ENCODE results near the gene TSPAN4.

TSPAN4 gene

DNA sequence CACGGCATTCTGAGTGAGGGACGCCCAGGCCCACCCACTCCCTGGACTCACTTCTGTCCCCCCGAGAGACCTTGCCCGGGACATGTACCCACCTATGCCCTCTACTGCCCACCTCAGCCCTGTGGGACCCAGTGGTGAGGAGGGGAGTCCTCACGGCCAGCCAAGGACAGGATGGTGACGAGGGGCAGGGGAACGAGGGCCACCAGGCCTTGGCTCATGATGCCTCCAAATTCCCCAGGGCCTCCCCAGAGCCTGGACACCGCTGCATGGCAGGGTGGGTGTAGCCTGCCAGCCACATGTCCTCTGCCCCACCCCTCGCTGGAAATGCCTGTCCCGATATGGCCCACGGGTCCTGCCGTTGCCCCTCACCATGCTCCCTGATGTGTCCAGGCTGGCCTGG is 26.1 kb downstream of the TSPAN4 start:
- no peaks in the 10 kb centered on the region for H3K27me3 ChIP-seq (replicated peaks in 2 of 5; ENCODE audit: control insufficient read depth in 4 of 5, insufficient read depth in 5 of 5, low read length in 4 of 5)
- H3K9me3 ChIP-seq (ENCODE audit: control extremely low read depth in 1 of 5, control insufficient read depth in 4 of 5, insufficient read depth in 2 of 5, low read depth in 1 of 5, low read length in 4 of 5) = no peaks in the 10 kb centered on the region
- H3K36me3 ChIP-seq (ENCODE audit: control insufficient read depth in 4 of 4, insufficient read depth in 4 of 4, low read length in 3 of 4) = peaks cover 0 to 25% (median 12%) of the 10 kb centered on the region in 4 experiments
- ChIA-PET CTCF (no interaction called here), POLR2A (no interaction called here)
- no peaks in the 10 kb centered on the region for H3K4me1 ChIP-seq (ENCODE audit: control extremely low read depth in 1 of 4, control insufficient read depth in 4 of 4, insufficient read depth in 4 of 4, low read length in 3 of 4)
- 97% methylated on average over 7 of the region's 12 CpGs for WGBS (ENCODE audit: insufficient coverage)
- no peak overlapping the region for H3K27ac ChIP-seq (ENCODE audit: insufficient read depth in 1 of 2, low read depth in 1 of 2, low read length in 2 of 2, poor library complexity in 1 of 2, severe bottlenecking in 2 of 2)
- H3K4me3 ChIP-seq (ENCODE audit: control insufficient read depth in 1 of 7, extremely low read depth in 1 of 7, insufficient read depth in 4 of 7, low read depth in 2 of 7, low read length in 6 of 7) = no peak overlapping the region
- no peak for DNase-seq

DNA sequence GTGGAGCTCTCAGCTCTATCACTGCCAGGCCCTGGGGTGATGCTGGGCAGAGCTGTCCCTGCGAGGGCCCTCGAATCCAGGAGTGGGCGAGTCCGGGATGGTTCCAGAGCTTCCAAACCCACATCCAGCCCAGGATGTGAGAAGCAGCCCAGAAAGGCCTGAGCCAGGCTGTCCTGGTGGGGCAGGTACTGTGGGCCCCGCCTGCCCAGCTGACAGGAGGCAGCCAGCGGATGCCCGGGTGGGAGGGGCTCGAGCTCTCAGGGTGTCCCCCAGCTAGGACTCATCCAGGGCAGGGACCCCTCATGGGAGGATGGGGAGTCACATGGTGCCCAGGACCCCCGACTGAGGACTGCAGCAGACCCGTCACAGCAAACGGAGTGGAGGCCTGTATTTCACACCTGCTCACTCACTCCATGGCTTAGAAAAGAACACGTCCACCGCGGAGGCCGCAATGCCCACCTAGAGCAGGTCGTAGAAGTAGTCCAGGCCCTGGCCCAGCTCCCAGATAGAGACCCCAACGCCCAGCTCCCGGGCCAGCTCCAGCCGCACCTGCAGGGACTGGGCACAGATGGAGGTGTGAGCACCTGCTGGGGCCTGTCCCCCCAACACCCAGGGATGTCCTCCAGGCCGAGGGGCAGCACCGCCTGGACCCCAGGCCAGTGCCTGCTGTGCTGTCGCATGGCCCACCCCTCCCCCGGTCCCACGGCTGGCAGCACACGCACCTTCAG is 26.9 kb downstream of the TSPAN4 start:
- Histone ChIP-seq H3K27me3 (replicated peaks in 2 of 5; ENCODE audit: control insufficient read depth in 4 of 5, insufficient read depth in 5 of 5, low read length in 4 of 5) (no peaks in the 10 kb centered on the region), H3K36me3 (ENCODE audit: control insufficient read depth in 4 of 4, insufficient read depth in 4 of 4, low read length in 3 of 4) (peaks cover 0 to 28% (median 12%) of the 10 kb centered on the region in 4 experiments), H3K4me3 (ENCODE audit: control insufficient read depth in 1 of 7, extremely low read depth in 1 of 7, insufficient read depth in 4 of 7, low read depth in 2 of 7, low read length in 6 of 7) (no peak overlapping the region), H3K27ac (ENCODE audit: insufficient read depth in 1 of 2, low read depth in 1 of 2, low read length in 2 of 2, poor library complexity in 1 of 2, severe bottlenecking in 2 of 2) (no peak overlapping the region), H3K4me1 (ENCODE audit: control extremely low read depth in 1 of 4, control insufficient read depth in 4 of 4, insufficient read depth in 4 of 4, low read length in 3 of 4) (no peaks in the 10 kb centered on the region), H3K9me3 (ENCODE audit: control extremely low read depth in 1 of 5, control insufficient read depth in 4 of 5, insufficient read depth in 2 of 5, low read depth in 1 of 5, low read length in 4 of 5) (no peaks in the 10 kb centered on the region)
- ChIA-PET POLR2A (no interaction called here), CTCF (interaction anchor here (1.0 kb wide), 1 partner anchor 182 kb away, joined by 3 read pairs; no protein-coding TSS in a partner anchor)
- WGBS (ENCODE audit: insufficient coverage) = 95% methylated on average over 22 of the region's 25 CpGs
- no peak for DNase-seq

DNA sequence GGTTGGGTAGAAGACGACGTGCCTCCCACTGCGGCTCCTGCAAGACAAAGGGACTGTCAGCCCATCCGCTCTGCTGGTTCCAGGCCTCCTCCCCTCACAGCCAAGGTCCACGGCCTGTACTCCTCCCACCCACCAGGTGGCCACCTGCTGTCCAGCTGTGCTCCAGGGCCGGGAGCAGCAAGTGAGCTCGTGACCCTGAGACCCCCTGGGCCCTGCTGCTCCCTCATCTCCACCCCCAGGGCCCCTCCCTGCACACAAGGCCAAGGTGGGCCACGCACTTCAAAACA is 27.4 kb downstream of the TSPAN4 start:
- POLR2A ChIA-PET = no interaction called here
- no peaks in the 10 kb centered on the region for H3K27me3 ChIP-seq (replicated peaks in 2 of 5; ENCODE audit: control insufficient read depth in 4 of 5, insufficient read depth in 5 of 5, low read length in 4 of 5)
- H3K4me3 ChIP-seq (ENCODE audit: control insufficient read depth in 1 of 7, extremely low read depth in 1 of 7, insufficient read depth in 4 of 7, low read depth in 2 of 7, low read length in 6 of 7) = no peak overlapping the region
- H3K36me3 ChIP-seq (ENCODE audit: control insufficient read depth in 4 of 4, insufficient read depth in 4 of 4, low read length in 3 of 4) = peaks cover 0 to 32% (median 15%) of the 10 kb centered on the region in 4 experiments
- no peak overlapping the region for H3K27ac ChIP-seq (ENCODE audit: insufficient read depth in 1 of 2, low read depth in 1 of 2, low read length in 2 of 2, poor library complexity in 1 of 2, severe bottlenecking in 2 of 2)
- no peak for DNase-seq
- CTCF ChIA-PET = interaction anchor here (1.0 kb wide), 1 partner anchor 181 kb away, joined by 3 read pairs; no protein-coding TSS in a partner anchor
- H3K9me3 ChIP-seq (ENCODE audit: control extremely low read depth in 1 of 5, control insufficient read depth in 4 of 5, insufficient read depth in 2 of 5, low read depth in 1 of 5, low read length in 4 of 5) = no peaks in the 10 kb centered on the region
- WGBS (ENCODE audit: insufficient coverage) = 100% methylated on average over 8 of the region's 8 CpGs
- H3K4me1 ChIP-seq (ENCODE audit: control extremely low read depth in 1 of 4, control insufficient read depth in 4 of 4, insufficient read depth in 4 of 4, low read length in 3 of 4) = no peaks in the 10 kb centered on the region

DNA sequence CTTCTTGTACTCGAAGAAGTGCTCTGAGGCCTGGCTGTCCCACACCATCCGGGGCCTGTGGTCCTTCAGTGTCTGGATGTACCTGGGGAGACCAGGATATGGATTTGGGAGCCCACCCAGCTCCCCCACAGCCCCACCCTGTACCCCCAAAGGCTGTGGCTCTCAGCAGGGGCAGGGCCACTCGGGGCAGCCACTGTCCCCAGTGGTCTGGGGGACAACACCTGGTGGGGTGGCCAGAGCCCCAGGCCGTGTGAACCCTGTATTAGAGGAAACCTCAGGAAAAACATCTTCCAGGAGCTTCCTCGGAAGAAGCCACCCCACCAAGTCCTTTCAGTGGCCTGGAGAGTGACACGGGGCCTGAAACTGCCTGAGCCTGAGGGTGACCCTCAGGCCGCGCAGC is 27.8 kb downstream of the TSPAN4 start:
- peaks cover 0 to 32% (median 14%) of the 10 kb centered on the region in 4 experiments for H3K36me3 ChIP-seq (ENCODE audit: control insufficient read depth in 4 of 4, insufficient read depth in 4 of 4, low read length in 3 of 4)
- WGBS (ENCODE audit: insufficient coverage) = 97% methylated on average over 8 of the region's 8 CpGs
- no peak for DNase-seq
- CTCF ChIA-PET = interaction anchor here (1.0 kb wide), 1 partner anchor 181 kb away, joined by 3 read pairs; no protein-coding TSS in a partner anchor
- no peak overlapping the region for H3K27ac ChIP-seq (ENCODE audit: insufficient read depth in 1 of 2, low read depth in 1 of 2, low read length in 2 of 2, poor library complexity in 1 of 2, severe bottlenecking in 2 of 2)
- H3K4me3 ChIP-seq (ENCODE audit: control insufficient read depth in 1 of 7, extremely low read depth in 1 of 7, insufficient read depth in 4 of 7, low read depth in 2 of 7, low read length in 6 of 7) = no peak overlapping the region
- POLR2A ChIA-PET = no interaction called here
- no peaks in the 10 kb centered on the region for H3K9me3 ChIP-seq (ENCODE audit: control extremely low read depth in 1 of 5, control insufficient read depth in 4 of 5, insufficient read depth in 2 of 5, low read depth in 1 of 5, low read length in 4 of 5)
- no peaks in the 10 kb centered on the region for H3K27me3 ChIP-seq (replicated peaks in 2 of 5; ENCODE audit: control insufficient read depth in 4 of 5, insufficient read depth in 5 of 5, low read length in 4 of 5)
- H3K4me1 ChIP-seq (ENCODE audit: control extremely low read depth in 1 of 4, control insufficient read depth in 4 of 4, insufficient read depth in 4 of 4, low read length in 3 of 4) = no peaks in the 10 kb centered on the region

DNA sequence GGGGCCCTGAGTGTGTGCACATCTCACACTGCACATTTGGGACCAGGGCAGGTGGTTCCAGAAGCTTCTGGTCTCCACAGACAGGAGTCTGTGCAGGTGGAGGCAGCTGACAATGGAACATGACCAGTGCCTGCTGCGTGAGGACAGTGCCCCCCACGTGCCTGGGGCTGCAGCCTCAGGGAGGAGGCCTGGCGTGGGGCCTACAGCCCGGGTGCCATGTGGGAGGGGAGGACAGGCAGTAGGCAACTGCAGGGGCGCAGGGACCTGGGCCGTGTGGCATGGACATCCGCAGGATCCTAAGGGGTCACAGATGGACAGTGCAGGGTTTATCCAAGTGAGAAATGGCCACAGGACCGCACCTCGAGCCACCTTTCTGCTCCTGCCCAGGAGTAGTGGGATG is 28.8 kb downstream of the TSPAN4 start:
- Histone ChIP-seq H3K27ac (ENCODE audit: insufficient read depth in 1 of 2, low read depth in 1 of 2, low read length in 2 of 2, poor library complexity in 1 of 2, severe bottlenecking in 2 of 2) (no peak overlapping the region), H3K4me3 (ENCODE audit: control insufficient read depth in 1 of 7, extremely low read depth in 1 of 7, insufficient read depth in 4 of 7, low read depth in 2 of 7, low read length in 6 of 7) (no peak overlapping the region), H3K27me3 (replicated peaks in 2 of 5; ENCODE audit: control insufficient read depth in 4 of 5, insufficient read depth in 5 of 5, low read length in 4 of 5) (no peaks in the 10 kb centered on the region), H3K36me3 (ENCODE audit: control insufficient read depth in 4 of 4, insufficient read depth in 4 of 4, low read length in 3 of 4) (peaks cover 0 to 38% (median 13%) of the 10 kb centered on the region in 4 experiments), H3K4me1 (ENCODE audit: control extremely low read depth in 1 of 4, control insufficient read depth in 4 of 4, insufficient read depth in 4 of 4, low read length in 3 of 4) (no peaks in the 10 kb centered on the region), H3K9me3 (ENCODE audit: control extremely low read depth in 1 of 5, control insufficient read depth in 4 of 5, insufficient read depth in 2 of 5, low read depth in 1 of 5, low read length in 4 of 5) (no peaks in the 10 kb centered on the region)
- 88% methylated on average over 9 of the region's 9 CpGs for WGBS (ENCODE audit: insufficient coverage)
- ChIA-PET POLR2A (no interaction called here), CTCF (no interaction called here)
- no peak for DNase-seq

DNA sequence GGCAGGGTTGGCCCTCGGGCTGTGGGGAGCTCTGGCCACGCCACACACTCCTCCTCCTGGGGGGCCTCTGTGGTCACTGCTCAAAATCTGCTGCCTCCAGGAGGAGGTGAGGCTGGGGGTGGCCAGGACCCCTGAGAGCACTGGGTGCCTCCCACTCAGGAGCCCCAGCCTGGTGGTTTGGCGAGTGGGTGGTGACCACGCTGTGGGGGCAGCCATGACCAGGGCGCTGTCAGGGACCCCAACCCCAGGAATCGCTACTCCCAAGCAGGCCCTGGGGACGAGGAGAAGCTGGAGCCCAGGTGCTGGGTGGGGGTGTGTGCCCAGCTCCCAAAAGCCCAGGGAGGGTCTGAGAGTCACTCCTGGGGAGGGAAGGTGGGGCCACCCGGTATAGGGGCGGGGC is 30.1 kb downstream of the TSPAN4 start:
- Histone ChIP-seq H3K4me1 (ENCODE audit: control extremely low read depth in 1 of 4, control insufficient read depth in 4 of 4, insufficient read depth in 4 of 4, low read length in 3 of 4) (no peaks in the 10 kb centered on the region), H3K9me3 (ENCODE audit: control extremely low read depth in 1 of 5, control insufficient read depth in 4 of 5, insufficient read depth in 2 of 5, low read depth in 1 of 5, low read length in 4 of 5) (no peaks in the 10 kb centered on the region), H3K36me3 (ENCODE audit: control insufficient read depth in 4 of 4, insufficient read depth in 4 of 4, low read length in 3 of 4) (peaks cover 0 to 33% (median 15%) of the 10 kb centered on the region in 4 experiments), H3K4me3 (ENCODE audit: control insufficient read depth in 1 of 7, extremely low read depth in 1 of 7, insufficient read depth in 4 of 7, low read depth in 2 of 7, low read length in 6 of 7) (no peak overlapping the region), H3K27ac (ENCODE audit: insufficient read depth in 1 of 2, low read depth in 1 of 2, low read length in 2 of 2, poor library complexity in 1 of 2, severe bottlenecking in 2 of 2) (no peak overlapping the region), H3K27me3 (replicated peaks in 2 of 5; ENCODE audit: control insufficient read depth in 4 of 5, insufficient read depth in 5 of 5, low read length in 4 of 5) (no peaks in the 10 kb centered on the region)
- ChIA-PET POLR2A (no interaction called here), CTCF (no interaction called here)
- no peak for DNase-seq
- WGBS (ENCODE audit: insufficient coverage) = 96% methylated on average over 9 of the region's 9 CpGs

DNA sequence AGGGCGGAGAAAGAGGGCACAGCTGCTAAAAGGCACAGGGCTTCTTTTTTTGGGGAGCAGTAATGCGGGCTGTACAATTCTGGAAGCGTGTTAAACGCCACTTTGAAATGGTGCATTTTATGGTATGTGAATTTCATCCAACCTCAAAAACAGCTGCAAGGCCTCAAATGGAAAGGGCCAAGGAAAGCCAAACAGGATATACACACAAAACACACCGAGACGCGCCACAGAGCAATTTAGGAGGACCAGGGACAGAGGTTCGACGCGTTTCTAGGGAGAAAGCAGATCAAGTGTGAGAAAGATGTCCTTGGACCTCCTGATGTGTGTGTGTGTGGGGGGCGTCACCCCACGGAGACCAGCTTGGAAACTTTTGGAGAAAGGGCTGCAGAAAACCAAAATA is 31.1 kb downstream of the TSPAN4 start:
- H3K36me3 ChIP-seq (ENCODE audit: control insufficient read depth in 4 of 4, insufficient read depth in 4 of 4, low read length in 3 of 4) = peaks cover 0 to 30% (median 13%) of the 10 kb centered on the region in 4 experiments
- no peaks in the 10 kb centered on the region for H3K27me3 ChIP-seq (replicated peaks in 2 of 5; ENCODE audit: control insufficient read depth in 4 of 5, insufficient read depth in 5 of 5, low read length in 4 of 5)
- H3K9me3 ChIP-seq (ENCODE audit: control extremely low read depth in 1 of 5, control insufficient read depth in 4 of 5, insufficient read depth in 2 of 5, low read depth in 1 of 5, low read length in 4 of 5) = no peaks in the 10 kb centered on the region
- CTCF ChIA-PET = no interaction called here
- no peaks in the 10 kb centered on the region for H3K4me1 ChIP-seq (ENCODE audit: control extremely low read depth in 1 of 4, control insufficient read depth in 4 of 4, insufficient read depth in 4 of 4, low read length in 3 of 4)
- WGBS (ENCODE audit: insufficient coverage) = 83% methylated on average over 6 of the region's 12 CpGs
- H3K4me3 ChIP-seq (ENCODE audit: control insufficient read depth in 1 of 7, extremely low read depth in 1 of 7, insufficient read depth in 4 of 7, low read depth in 2 of 7, low read length in 6 of 7) = no peak overlapping the region
- no peak for DNase-seq
- POLR2A ChIA-PET = no interaction called here
- H3K27ac ChIP-seq (ENCODE audit: insufficient read depth in 1 of 2, low read depth in 1 of 2, low read length in 2 of 2, poor library complexity in 1 of 2, severe bottlenecking in 2 of 2) = no peak overlapping the region
